Renal cortex interstitium (tissue), 11 donors: Measurements from ENCODE around the gene TERB1. TPM values are rescaled to one million over a fixed set of nuclear protein-coding genes. Genes with fewer than 3 reads are reported as not detected.
"Not testable (repeated sequence)": the region's sequence is repeated elsewhere in the genome, so short reads cannot be mapped to it uniquely, and the experiment has no call there.

Source experiments
- DNase-seq, 11 donors: peaks; one replicate each; pipeline ENCODE4 v3.0.0-alpha.2; 2013; ENCODE audit warnings: low read depth in 9 of 11, low spot score in 4 of 11; ENCODE audit errors: extremely low read depth in 1 of 11
- polyA plus RNA-seq, 3 donors: library from polyadenylated mRNA; unstranded; fragments of 120-200 nt; gene quantifications; one replicate each; pipeline ENCODE4 v1.2.1, GENCODE V29; 2013; ENCODE audit not compliant: insufficient read length in 3 of 3

Gene TERB1
- polyA plus RNA-seq, 3 donors = 0.20 TPM; not detected in 2

DNA sequence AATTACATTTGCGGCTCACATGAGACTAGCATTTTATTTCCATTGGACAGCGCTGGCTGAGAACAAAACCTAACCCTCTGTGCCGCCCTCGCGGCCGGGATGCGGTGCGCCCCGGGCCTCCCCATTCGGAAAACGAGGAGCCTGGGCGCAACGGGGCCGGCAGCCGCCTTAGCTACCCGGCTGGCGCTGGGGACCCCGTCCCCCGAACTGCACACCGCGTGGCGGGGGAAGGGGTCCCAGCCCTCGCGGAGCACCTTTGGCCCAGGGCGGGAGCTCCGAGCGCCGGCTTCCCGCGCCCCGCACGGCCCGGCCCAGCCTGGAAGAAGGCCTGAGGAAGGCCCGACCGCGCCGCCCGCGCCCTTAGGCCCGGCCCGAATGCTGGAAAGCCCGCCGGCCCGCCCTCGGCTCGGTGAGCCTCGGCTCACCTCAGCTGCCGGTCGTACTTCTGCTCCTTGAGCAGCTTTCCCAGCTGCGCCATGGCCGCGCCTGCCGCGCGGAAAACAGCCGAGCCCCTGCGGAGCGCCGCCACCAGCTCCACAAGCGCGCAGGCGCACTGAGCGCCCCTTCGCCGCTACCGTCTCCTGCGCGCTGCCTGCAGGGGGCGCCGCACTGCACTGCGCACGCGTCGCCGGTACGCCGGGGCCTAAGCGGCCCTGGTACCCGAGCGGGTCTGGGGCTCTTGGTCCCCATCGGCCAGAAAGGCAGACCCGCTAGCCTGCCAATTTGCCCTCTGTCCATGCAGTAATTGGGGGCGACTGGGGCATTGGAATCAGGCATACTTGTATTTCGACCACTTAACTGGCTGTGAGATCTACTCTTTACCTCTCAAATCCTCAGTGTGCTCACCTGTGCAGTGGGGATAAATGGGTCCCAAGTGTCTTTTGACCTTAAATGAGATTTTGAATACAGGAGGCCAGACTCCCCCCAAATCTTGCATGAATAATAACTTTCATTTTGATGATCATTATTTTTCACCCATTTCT, 29.3 kb upstream of the TERB1 start, which contains the start of gene NAE1:
Gene NAE1 (minus strand): TSS at position 555 of the 983 bp plus-strand sequence. CDS start 77 bp downstream, at position 478.
- peak; percentile 74 to 90 (median 87) for DNase-seq

DNA sequence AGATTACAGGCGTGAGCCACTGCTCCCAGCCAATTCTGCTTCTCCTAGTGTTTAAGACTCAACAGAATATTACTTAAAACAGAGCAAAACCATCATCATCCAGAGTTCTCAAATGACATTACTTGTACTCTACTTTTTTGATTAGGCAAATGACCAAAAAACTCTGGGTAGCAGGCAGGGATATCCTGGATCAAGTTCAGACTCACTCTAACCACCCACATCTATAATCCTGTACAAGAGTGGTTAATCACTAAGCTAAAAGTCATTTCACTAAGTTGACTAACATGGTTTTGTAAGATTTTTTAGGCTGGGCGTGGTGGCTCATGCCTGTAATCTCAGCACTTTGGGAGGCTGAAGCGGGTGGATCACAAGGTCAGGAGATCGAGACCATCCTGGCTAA, 22.6 kb upstream of the TERB1 start:
- DNase-seq = no peak

DNA sequence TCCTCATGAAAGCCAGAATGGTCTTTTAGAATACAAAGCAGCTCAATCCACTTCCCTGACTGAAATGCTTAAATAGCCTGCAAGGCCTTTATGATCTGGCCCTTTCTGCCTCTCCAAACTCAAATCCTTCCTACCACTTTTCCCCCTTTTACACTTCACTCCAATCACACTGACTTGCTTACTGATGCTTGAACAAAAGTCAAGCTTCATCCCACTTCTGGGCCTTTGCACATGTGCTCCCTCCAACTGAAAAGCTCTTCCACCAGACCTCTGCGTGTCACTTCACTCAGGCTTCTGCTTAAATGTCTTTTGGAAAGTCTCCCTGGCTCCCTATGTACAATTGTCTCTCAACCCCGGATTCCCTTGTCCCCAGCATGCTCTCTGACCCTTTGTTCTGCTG, 13.3 kb upstream of the TERB1 start:
- DNase-seq = no peak

DNA sequence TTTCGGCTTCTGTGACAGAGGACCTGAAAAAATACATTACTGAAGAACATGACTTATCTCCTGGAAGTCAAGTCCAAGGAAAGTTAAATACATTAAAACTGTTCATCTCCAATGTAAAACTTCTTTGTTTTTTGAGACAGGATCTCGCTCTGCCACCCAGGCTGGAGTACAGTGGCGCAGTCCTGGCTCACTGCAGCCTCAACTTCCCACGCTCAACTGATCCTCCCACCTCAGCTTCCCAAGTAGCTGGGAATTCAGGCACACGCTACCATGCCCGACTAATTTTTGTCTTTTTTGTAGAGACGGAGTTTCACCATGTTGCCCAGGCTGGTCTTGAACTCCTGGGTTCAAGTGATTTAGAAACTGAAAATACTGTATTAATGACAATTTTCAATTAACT, 9.7 kb upstream of the TERB1 start:
- DNase-seq = no peak

DNA sequence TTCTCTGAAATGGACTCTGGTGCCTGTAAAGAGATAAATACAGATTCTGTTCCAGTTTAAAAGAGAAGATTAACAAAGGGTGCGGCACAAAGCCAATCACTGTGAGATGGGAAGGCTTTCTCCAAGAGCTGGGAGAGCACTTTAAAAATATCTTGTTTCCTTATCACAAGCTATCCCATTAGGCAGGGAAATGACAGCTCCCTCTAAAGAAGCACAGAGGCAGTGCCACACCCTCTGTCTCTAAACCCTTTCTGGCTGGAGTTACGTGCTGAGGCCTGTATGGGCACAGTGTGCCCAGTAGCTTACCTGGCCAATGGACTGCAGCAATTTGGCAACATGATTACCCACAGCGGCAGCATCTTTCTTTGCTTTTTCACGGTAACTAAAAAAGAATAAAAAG, 9.0 kb upstream of the TERB1 start:
- no peak for DNase-seq

DNA sequence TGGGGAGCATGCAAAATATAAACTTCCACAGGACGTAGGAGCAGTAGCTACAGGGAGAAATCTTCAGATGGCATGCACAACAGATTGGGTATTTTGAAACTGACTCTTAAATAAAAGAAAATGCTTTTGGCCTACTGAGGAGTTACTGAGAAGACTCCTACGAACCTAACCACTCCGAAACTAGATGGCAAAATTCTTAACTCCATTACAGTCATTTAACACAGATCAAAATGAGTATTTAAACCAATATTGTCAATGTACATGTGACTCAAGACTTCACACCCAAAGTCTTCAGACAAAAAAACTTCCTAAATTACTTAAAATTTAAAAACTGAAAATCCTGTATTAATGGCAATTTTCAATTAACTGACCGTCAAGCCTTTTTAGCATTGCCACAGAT, 8.4 kb upstream of the TERB1 start:
- DNase-seq = no peak

DNA sequence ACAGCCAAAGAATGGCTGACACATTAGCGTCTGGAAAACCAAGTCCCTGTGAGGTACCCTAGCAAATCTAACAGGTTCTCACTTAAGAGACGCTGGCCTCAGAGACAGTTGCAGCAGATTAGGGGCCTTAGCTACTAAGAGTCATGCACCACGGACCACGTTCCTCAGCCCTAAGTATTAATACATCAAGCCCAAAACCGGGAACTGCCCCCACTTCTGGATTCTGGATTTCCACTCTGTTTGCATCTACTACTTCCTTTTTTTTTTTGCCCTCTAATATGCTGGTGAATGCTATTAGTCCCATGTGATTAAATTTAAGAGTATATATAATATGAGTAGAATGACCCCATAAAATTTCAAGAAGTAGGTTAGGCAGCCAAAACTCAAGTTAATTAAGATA, 775 bp upstream of the TERB1 start:
- DNase-seq = no peak

DNA sequence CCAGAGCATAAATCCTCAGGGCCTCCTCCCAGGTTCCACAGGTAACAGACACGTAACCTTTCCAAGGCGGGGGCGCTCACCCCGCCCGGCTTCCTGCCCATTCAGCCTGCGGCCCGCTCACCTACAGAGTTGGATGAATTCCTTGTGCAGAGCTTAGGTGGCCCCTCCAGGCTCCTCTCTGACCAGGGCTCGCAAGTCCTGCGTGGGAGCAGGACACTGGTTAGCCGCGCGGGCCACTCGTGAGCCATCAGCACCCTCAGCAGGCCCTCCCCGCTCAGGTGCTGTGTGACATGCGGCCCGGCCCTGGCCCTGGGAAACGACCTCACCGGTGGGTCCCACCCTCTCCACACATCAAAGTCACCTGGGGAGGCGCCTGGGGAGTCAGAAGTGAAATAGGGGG, 528 bp downstream of the TERB1 start:
- no peak for DNase-seq

DNA sequence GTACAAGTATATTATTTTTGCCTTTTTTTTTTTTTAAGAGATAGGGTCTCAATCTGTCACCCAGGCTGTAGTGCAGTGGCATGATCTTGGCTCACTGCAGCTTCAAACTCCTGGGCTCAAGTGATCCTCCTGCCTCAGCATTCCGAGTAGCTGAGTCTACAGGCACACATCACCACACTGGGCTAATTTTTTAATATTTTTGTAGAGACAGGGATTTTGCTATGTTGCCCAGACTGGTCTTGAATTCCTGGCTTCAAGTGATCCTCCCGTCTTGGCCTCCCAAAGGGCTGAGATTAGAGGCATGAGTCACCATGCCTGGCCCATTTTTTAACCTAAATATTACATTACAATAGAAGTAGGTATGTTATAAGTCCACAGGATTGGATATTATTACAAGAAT, 3.2 kb downstream of the TERB1 start:
- DNase-seq = no peak

DNA sequence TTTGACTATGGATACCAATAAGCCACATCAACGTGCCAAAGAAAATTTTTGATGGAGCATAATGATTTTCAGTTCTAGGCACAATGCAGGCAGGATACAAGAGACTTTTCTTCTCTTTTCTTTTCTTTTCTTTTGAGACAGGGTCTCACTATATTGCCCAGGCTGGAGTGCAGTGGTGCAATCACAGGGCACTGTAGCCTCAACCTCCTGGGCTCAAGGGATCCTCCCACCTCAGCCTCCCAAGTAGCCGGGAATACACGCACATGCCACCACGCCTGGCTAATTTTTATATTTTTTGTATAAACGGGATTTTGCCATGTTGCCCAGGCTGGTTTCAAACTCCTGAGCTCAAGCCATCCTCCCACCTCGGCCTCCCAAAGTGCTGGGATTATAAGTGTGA, 7.4 kb downstream of the TERB1 start:
- DNase-seq = not testable (repeated sequence)

DNA sequence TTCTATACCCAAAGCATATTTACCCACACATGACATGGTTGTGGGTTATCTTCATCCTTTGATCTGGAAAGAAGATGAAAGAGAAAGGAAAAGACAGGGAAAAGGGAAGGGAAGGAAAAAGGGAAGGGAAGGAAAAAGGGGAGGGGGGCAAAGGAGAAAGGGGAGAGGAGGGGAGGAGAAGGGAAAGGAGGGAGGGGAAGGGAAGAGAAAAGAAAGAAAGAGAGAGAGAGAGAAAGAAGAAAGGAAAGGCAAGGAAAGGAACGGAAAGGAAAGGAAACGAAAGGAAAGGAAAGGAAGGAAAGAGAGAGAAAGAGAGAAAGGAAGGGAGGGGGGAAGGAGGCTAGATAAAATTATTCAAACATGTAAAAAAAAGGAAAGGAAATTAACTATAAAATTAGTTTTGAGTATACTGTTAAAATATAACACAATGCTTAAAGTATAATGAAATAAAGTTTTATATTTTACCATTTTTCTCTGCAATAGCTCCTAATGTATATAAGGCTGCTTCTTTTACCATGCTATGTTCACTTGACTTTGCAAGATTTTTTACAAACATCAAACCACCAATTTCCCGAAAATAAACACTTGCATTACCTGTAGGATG, 11.2 kb downstream of the TERB1 start:
- DNase-seq = no peak

DNA sequence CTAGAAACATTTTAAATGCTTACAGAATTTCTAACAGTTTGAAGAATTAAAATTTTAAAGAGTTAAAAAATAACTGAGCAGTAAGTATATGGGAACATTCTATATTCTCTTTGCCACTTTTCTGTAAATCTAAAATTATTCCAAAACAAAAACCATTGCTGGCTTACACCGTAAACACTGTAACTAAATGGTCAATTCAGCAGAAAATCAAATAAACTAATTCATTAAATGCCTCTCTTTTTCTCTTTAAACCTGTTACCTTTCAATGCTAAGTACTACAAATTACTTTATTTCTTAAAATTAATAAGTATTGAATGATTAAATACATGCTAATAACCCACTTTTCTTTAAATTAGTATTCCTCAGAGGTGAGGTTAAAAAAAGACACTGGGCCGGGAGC, 14.0 kb downstream of the TERB1 start:
- DNase-seq = no peak

DNA sequence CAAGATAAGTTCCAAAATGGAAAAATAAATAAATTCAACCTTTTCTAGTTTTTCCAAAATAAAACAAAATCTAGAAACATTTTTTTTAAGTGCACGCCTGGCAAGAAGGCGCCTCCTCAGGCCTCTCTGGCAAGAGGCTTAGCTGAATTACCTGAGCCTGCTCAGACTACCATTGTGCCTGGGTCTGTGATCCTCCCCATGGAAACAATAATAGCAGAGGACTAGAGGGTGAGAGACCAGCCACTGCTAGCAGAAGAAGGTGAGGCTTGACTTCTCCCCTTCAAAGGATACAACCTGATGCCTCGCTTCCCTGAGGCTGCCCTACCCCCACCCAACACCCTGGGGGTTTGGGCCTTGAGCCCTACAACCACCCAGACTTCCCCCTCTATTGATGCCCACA, 14.8 kb downstream of the TERB1 start:
- DNase-seq = no peak

DNA sequence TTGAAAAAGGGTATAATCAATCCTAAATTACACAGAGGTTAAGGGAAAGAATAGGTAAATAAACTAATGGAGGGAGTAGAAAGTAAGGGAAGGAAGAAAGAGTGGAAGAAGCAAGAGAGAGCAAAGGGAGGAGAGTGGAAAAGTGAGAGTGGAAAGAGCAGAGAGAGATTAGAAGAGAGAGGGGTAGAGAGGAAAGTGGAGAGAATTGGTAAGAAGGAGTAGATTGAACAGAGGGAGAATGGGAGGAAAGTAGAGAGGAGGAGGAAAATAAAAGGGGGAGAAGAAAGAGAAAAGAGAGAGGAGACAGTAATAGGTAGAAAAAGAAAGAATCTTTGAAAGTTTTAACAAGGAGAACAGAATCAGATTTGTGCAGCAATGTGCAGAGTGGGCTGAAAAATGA, 24.9 kb downstream of the TERB1 start:
- DNase-seq = no peak

DNA sequence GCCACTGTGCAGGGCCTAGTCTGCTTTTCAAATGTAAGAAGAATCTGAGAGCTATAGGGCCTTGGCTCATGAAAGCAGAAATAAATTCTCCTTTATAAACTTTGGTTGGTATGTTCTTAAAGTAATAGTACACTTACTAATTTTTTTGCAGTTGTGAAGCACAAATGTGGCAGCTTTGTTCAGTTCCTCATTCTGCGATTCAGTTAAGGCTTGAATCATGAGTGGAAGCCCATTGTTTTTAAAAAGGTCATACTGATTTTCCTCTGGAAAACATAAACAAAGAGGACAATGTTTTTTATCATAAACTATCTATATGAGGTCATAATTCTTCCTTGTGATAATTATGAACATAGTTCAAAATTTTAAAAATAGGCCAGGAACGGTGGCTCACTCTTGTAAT, 26.4 kb downstream of the TERB1 start:
- no peak for DNase-seq

DNA sequence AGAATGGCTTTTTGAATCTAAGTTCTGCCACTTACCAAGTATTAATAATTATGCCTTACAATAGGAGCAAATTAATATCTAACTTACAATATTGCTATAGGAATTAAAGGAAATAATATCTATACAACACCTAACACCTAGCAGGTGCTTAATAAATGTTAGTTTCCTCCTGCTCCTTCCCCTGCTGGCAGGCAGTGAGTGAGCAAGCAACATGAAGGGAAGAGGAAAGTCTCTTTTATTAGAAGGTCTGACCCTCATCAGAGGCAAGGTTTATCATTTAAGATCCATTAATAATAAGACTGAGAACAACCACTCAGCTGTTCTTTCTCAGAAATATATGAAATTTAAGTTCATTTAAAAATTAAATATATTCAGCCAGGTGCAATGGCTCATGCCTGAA, 43.3 kb downstream of the TERB1 start:
- no peak for DNase-seq

DNA sequence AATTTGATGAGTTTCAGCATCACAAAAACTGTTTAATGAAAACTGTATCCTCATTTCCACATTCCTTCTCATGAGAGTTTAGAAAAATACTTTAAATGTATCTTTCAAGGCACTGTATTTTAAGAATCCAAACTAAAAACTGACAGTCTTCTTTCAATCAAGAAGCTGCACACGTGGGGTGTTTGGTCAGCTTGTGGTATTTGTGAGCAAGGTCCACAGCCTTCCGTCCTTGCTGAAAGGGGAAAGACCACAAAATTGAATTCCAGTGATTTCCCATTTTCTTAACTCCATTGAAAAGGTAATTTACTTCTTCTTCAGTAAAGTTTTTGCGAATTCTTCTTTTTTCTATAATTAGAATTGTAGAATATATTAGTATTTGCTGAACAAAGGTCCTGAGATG, 46.6 kb downstream of the TERB1 start:
- DNase-seq = no peak

DNA sequence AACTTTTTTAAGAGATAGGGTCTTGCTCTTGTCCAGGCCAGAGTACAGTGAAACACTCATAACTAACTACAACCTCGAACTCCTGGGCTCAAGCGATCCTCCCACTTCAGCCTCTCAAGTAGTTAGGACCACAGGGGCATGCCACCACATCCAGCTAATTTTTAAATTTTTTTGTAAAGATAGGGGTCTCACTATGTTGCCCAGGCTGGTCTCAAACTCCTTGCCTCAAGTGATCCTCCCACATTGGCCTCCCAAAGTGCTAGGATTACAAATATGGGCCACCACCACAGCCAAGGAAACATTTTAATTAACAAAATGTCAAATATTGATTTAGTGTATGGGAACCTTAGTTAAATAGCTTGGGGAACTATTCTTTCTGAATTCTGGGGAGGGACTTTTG, 47.2 kb downstream of the TERB1 start:
- DNase-seq = no peak

DNA sequence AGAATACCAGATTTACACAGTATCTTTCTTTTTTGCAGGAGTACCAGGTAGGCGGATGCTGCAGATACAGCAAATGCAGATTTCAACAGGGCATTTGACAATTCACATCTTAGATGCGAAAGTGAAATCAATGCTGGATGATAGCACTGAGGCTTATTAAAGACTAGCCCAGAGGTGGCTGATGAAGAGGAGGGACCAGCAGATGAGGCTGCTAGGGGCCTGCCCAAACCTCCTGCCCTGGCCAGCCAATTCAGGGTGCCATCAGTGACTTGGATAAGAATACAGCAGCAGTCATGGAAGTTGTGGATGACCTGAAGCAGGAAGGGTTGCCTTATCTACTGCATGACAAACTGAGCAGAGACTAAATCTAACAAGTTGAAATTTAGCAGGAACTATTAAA, 48.4 kb downstream of the TERB1 start:
- DNase-seq = no peak

DNA sequence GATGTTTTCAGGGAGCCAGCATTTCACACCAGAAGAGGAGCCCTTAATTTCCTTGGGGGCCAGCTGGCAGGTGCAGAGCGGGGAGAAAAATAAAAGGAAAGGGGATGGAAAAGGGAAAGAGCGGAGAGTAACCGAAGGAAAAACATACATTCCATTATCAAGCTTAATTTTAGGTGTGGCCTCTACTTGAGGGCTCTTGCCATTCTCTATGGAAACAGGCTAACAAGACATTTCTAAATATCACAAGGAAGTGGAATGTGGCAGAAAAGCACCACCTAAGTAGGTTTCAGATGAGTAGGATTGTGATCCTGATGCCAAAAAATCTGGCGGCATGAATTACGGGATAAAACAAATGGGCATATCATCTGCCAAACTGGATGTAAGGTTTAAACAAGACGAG, 49.0 kb downstream of the TERB1 start:
- DNase-seq = no peak

DNA sequence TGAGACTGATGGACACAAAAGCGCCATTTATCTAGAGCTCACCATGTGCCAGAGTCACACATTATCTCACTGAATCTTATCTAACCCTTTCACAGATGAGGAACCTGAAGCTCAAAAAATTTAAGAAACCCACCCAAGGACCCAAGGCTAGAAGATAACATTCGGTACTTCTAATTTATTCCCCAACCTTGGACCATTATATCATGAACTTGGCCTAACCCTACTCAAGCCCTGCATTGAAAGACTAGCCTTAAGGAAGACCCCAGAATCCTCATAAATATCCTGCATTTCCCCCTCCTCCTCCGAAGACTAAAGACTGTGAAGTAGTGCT, 49.4 kb downstream of the TERB1 start:
- DNase-seq = no peak
